GM19463 (cell line): Measurements from ENCODE around the gene MISFA.
"Not testable (repeated sequence)": the region's sequence is repeated elsewhere in the genome, so short reads cannot be mapped to it uniquely, and the experiment has no call there.

ENCODE experiments used
- ATAC-seq: cut with Tn5 transposase; IDR thresholded peaks from one replicate; pipeline ENCODE4 v1.9.1; 2021; ENCODE audit warnings: mild to moderate bottlenecking, moderate library complexity; ENCODE audit not compliant: unreplicated experiment

The MISFA gene

GRCh38 chr11:18599739-18600230 lies at the start of gene MISFA:
TSS of gene MISFA (plus strand) at chr11:18599789. CDS start at chr11:18599929, 140 bp downstream.
- no peak for ATAC-seq

DNA sequence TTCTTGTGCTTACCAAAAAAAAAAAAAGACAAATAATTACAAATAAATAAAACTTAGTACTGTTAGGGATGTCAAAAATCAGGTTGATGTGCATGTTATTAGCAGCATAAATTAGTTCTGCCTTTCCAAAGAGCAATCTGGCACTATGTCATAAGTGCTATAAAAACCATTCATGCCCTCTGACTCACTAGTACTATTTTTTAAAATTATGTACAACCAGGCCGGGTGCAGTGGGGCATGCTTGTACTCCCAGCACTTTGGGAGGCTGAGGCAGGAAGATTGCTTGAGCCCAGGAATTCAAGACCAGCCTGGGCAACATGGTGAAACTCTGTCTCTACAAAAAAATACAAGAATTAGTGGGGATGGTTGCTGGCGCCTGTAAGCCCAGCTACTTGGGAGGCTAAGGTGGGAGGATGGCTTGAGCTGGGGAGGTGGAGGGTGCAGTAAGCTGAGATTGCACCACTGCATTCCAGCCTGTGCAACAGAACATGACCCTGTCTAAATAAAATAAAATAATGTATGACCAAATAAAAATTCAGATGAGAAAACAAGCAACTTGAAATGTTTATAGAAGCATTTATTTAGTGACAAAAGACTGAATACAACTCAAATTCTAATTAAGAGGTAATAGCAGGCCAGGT lies 36.4 kb upstream of the MISFA start:
- ATAC-seq: no peak

DNA sequence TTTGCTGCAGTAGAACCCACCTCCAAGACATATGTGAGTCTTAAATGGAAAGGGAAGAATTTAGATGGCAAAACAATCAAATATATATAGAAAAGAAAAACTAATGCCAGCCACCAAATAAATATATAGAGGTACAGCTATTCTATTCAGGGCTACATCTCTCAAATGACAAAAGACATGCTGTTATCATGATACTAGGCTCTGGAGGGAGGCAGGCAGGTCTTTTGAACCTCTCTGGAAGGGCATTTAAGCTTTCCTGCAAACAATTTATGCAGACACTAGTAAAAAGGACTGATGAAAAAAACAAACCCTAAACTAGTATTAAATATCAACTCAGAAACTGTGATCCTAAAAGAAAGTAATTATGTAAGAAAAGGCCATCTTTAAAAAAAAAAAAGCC lies 35.4 kb upstream of the MISFA start:
- ATAC-seq: no peak

DNA sequence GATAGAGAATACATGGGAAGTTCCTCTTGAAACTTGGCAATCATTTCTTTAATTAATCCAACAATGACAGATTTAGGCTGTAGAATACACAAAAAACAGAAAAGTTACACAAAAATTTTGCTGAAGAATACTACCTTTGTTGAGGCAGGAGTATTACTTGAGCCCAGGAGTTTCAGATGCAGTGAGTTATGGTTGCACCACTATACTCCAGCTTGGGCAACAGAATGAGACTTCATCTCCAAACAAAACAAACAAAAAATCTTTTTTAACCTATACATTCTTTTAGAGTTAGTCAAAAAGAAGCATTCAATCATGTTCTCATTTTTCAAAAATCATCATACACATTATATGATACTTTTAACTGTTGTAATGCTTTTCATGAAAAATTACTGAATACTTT lies 33.2 kb upstream of the MISFA start:
- ATAC-seq: no peak

DNA sequence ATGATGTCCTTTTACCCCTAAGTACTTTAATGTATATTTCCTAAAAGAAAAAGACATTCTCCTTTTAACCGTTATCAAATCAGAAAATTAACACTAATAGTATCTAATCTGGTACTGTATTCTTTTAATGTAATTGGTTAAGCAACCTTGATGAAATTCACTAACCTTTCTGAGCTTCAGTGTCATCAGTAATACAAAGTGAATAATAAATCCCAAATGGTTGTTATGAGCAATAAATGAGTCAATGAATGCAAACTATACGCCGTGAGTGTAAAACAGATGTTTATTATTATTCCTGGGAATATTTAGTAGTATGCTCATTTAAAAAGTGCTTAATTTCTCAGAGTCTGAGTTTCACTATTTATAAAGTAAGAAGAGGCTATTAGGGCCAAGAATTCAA lies 32.5 kb upstream of the MISFA start:
- no peak for ATAC-seq

DNA sequence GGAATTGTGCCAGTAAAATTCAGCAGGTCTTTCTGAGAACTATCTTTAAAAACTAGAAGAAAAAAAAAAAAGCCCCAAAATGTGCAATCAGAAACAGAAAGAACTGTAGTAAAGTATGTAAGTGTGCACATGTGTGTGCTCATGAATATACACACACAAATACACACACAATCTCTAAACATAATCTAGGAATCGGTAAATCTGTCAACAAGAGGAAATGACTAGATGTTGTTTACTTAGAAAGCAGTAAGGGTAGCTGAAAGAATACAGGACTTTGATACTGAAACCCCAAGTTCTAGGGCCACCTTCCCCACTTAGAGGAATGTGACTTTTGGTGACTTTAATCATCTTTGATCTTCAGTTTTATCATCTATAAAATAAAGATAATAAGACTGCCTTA lies 24.2 kb upstream of the MISFA start:
- ATAC-seq: no peak

- peak; percentile 81 for ATAC-seq
Observed at GRCh38 chr11:18578975-18579598, 20.5 kb upstream of the MISFA start.

- ATAC-seq: no peak
Observed at GRCh38 chr11:18580113-18580766, 19.3 kb upstream of the MISFA start.

DNA sequence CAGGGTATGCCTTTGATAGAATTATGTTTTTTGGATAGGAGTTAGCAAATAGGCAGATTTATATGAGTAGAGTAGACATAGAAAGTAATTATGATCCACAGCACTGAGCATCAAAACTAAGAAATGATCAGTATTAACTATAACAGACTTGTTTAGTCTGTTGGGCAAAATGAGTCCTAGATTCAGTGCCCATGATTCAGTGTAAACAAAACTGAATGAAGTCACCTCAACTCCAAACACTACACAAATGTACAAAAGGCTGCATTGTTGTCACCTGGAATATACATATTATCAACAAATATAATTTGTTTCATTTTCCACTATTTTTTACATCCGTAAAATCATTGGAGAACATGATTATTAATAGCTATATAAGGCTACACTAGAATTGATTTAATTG lies 17.8 kb upstream of the MISFA start:
- no peak for ATAC-seq

GRCh38 chr11:18588297-18589252 lies 11.0 kb upstream of the MISFA start, which contains the start of gene UEVLD:
TSS of gene UEVLD (minus strand) at chr11:18588734. CDS start at chr11:18588654, 80 bp downstream.
- ATAC-seq: peak; percentile 64

GRCh38 chr11:18590571-18590970 lies 9.0 kb upstream of the MISFA start:
- no peak for ATAC-seq

DNA sequence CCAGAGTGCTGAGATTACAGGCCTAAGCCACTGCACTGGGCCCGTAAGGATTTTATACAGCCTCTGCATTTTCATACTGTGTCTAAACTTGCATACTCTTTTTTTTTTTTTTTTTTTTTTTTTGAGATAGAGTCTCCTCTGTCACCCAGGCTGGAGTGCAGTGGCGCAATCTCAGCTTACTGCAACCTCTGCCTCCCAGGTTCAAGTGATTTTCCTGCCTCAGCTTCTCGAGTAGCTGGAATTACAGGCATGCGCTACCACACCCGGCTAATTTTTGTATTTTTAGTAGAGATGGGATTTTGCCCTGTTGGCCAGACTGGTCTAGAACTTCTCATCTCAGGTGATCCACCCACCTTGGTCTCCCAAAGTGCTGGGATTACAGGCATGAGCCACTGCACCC lies 5.5 kb upstream of the MISFA start:
- ATAC-seq: not testable (repeated sequence)

DNA sequence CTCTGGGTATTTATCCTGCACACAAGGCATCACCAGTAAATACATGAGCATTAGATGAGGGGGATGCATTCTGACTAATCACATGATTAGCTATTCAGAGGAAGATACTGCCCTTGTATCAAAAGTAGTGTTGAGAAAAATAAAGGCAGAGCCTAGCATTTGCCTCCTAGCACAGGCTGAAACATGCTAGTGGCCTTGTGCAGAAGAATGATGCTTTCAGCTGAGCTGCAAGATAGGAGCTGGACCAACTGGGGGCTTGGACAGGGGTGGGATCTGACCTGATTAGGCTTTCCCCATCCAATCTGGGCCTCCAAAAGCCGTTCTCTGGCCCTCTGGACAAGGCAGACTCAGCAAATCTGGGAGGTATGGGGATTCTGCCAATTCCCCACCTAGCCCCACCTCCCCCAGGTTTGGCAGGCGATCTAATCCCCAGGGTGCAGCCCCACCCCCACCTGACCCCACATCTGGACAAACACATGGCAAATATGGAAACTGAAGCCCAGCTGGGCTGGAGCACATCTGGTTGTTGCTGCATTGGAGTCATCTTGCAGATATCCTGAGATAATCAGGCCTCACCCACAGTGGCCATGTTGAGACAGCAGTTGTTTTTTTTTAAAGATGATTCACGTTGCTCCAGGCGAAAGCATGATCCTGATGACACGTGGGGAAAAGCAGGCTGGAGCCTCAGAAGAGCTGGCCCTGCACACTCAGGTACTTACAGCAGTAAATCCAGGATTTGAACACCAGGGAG lies 4.4 kb upstream of the MISFA start:
- ATAC-seq: no peak

GRCh38 chr11:18600915-18601569 lies 1.5 kb downstream of the MISFA start:
- ATAC-seq: no peak

- ATAC-seq: no peak
Observed at GRCh38 chr11:18608376-18608775, 8.8 kb downstream of the MISFA start.

DNA sequence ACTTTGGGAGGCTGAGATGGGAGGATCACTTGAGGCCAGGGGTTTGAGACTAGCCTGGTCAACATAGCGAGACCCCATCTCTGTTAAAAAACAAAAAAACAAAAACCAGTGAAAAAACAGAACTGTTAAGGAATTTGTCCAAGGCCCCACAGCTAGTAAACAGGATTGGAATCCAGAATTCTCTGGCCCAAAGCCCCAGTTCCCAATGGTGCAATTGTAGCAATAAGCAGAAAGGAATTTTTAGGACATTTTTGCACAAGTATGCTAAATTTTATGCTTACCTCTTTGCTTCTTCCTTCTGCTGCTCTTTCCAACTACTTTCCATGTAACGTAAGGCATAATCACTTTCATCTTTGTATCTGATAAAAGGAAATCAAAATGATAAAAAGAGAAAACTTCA lies 11.6 kb downstream of the MISFA start:
- no peak for ATAC-seq

- ATAC-seq: no peak
Observed at GRCh38 chr11:18612394-18612793, 12.8 kb downstream of the MISFA start.

DNA sequence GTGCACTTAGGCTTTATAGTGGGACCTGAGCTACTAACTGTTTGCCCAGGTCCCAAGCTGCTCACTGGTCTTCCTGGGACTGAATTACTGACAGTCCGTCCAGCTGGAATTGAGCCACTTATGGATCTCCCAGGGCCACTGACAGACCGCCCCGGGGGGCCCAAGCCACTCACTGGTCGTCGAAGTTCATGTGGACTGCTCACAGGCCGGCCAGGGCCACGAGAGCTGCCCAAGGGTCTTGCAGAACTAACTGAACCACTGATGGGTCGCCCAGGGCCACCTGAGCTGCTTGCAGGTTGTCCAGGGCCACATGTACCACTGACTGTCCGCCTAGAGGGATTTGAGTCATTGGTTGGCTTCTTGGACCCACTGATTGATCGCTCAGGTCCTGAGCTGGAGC lies 15.1 kb downstream of the MISFA start:
- no peak for ATAC-seq

- peak; percentile 91 for ATAC-seq
Observed at GRCh38 chr11:18615628-18616392, 16.2 kb downstream of the MISFA start.
